Caco-2 (cell line): Measurements from ENCODE around the gene ARMH1. TPM values are rescaled to one million over a fixed set of nuclear protein-coding genes. Genes with fewer than 3 reads are reported as not detected.

Experiments
- BruUV-seq: library from RNA; stranded (reverse); fragments of 400-500 nt; replicated peaks from 2 replicates; lab custom pipeline; 2021; lab: Mats Ljungman, UMichigan
- CTCF ChIA-PET: fragments of 300-600 bp; sonication (Branson Sonifier 250); formaldehyde crosslinking; loops from one replicate; lab custom pipeline; 2022; ENCODE audit warnings: antibody characterized with exemption; lab: Charles Lee
- POLR2A ChIA-PET: fragments of 300-600 bp; sonication (Branson Sonifier 250); formaldehyde crosslinking; loops from one replicate; lab custom pipeline; 2022; ENCODE audit warnings: antibody characterized with exemption; lab: Charles Lee
- DNase-seq, 2 experiments: peaks; one replicate each; pipeline versions ENCODE4 v3.0.0 to v3.0.0-alpha.2; 2020 to 2022
- H3K27me3 ChIP-seq: replicated peaks from 2 replicates; pipeline ENCODE4 v1.6.0; 2011; ENCODE audit warnings: low read length; ENCODE audit not compliant: control insufficient read depth, insufficient read depth
- H3K36me3 ChIP-seq: 2 replicates; pipeline ENCODE4 v1.5.1; 2011; ENCODE audit warnings: low read length; ENCODE audit not compliant: control insufficient read depth, insufficient read depth
- H3K4me1 ChIP-seq: fragments of 250-450 bp; sonication (Bioruptor Pico); 2 replicates; pipeline ENCODE4 v1.5.1; 2020; ENCODE audit warnings: mild to moderate bottlenecking
- H3K4me3 ChIP-seq: 2 replicates; pipeline ENCODE4 v1.5.1; 2011; ENCODE audit warnings: low read depth, mild to moderate bottlenecking, control low read depth, low read length
- H3K9me3 ChIP-seq: fragments of 250-450 bp; sonication (Bioruptor Pico); 2 replicates; pipeline ENCODE4 v1.5.1; 2020; ENCODE audit warnings: mild to moderate bottlenecking, moderate library complexity
- H3K27ac Mint-ChIP-seq: one replicate; pipeline ENCODE4 v1.8.0; 2022; ENCODE audit warnings: mixed read lengths; ENCODE audit not compliant: unreplicated experiment
- H3K27me3 Mint-ChIP-seq: one replicate; pipeline ENCODE4 v1.8.0; 2022; ENCODE audit warnings: mixed read lengths; ENCODE audit not compliant: insufficient read depth, unreplicated experiment
- H3K36me3 Mint-ChIP-seq: one replicate; pipeline ENCODE4 v1.8.0; 2022; ENCODE audit warnings: mild to moderate bottlenecking, mixed read lengths; ENCODE audit not compliant: insufficient read depth, unreplicated experiment
- H3K4me1 Mint-ChIP-seq: one replicate; pipeline ENCODE4 v1.8.0; 2022; ENCODE audit warnings: low read depth, mixed read lengths; ENCODE audit not compliant: unreplicated experiment
- H3K4me3 Mint-ChIP-seq: one replicate; pipeline ENCODE4 v1.8.0; 2022; ENCODE audit warnings: mild to moderate bottlenecking, moderate library complexity, mixed read lengths; ENCODE audit not compliant: unreplicated experiment
- H3K9me3 Mint-ChIP-seq: one replicate; pipeline ENCODE4 v1.8.0; 2022; ENCODE audit warnings: mixed read lengths; ENCODE audit not compliant: unreplicated experiment
- CTCF ChIP-seq, 2 experiments: fragments of 200-600 bp in 1 of 2; IDR thresholded peaks; 1 replicate in 1 of 2; 2 replicates in 1 of 2; pipeline versions ENCODE4 v1.5.1 to v1.8.0; 2011 to 2022; ENCODE audit warnings: antibody characterized with exemption in 1 of 2, control low read depth in 1 of 2, inconsistent platforms in 1 of 2, low read depth in 1 of 2, low read length in 1 of 2, mild to moderate bottlenecking in 1 of 2, moderate library complexity in 1 of 2; ENCODE audit not compliant: insufficient read depth in 1 of 2, severe bottlenecking in 1 of 2, unreplicated experiment in 1 of 2
- intact Hi-C: fragments of 100-400 bp; cut with micrococcal nuclease; formaldehyde crosslinking; loops from one replicate; pipeline ENCODE4 v1.10.0; 2022; ENCODE audit not compliant: unreplicated experiment
- total RNA-seq: library from RNA; stranded (reverse); gene quantifications from 2 replicates; pipeline ENCODE4 v1.2.3, GENCODE V29; 2022

ARMH1 gene
- total RNA-seq, 1 experiment from 2014 or later, result not detected

DNA sequence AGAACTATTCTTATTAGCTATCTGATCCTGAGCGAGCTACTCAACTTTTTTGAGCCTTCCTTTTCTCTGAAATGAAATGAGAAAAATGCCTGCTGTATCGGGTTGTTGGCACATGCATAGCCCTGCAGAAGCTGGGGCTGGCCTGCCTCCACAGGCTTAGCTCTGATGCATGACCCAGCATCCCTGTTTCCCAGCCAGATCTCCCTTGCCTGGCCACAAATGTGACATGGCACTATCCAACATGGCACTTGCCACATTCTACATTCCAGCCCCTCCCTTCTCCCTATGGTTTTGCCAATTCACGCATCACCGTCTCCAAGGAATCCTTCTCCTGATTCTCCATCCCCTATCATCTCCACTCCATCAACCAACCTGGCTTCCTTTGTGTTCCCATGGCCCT is 42.6 kb downstream of the ARMH1 start:
- H3K9me3 Mint-ChIP-seq, result no peaks in the 10 kb centered on the region
- no peaks in the 10 kb centered on the region for H3K27me3 Mint-ChIP-seq
- CTCF ChIA-PET, result interaction anchor here (0.5 to 0.7 kb wide), 2 partner anchors 17 to 66 kb away, joined by 3 to 5 read pairs; no protein-coding TSS in a partner anchor
- Histone ChIP-seq H3K9me3 (no peaks in the 10 kb centered on the region), H3K36me3 (no peaks in the 10 kb centered on the region), H3K4me3 (no peak overlapping the region), H3K4me1 (0 out of 2 replicates have a peak, but pooled peaks cover 6% of the 10 kb centered on the region), H3K27me3 (no peaks in the 10 kb centered on the region)
- intact Hi-C loops, result no loop called here
- DNase-seq, result no peak
- no peak overlapping the region for H3K27ac Mint-ChIP-seq
- BruUV-seq, result no TSS peak
- POLR2A ChIA-PET, result no interaction called here
- no peak for TF ChIP-seq CTCF (IDR thresholded peaks at IDR 0.05; ENCODE audit: insufficient read depth in 1 of 2, low read depth in 1 of 2, low read length in 1 of 2, severe bottlenecking in 1 of 2, unreplicated experiment in 1 of 2)
- H3K4me3 Mint-ChIP-seq, result no peak overlapping the region
- H3K36me3 Mint-ChIP-seq, result peaks cover 12% of the 10 kb centered on the region
- no peaks in the 10 kb centered on the region for H3K4me1 Mint-ChIP-seq

- BruUV-seq, result no TSS peak
- no peak for DNase-seq
- intact Hi-C loops, result no loop called here
- Histone ChIP-seq H3K4me1 (0 out of 2 replicates have a peak, but pooled peaks cover 6% of the 10 kb centered on the region), H3K9me3 (no peaks in the 10 kb centered on the region), H3K4me3 (no peak overlapping the region), H3K36me3 (no peaks in the 10 kb centered on the region), H3K27me3 (no peaks in the 10 kb centered on the region)
- POLR2A ChIA-PET, result no interaction called here
- Mint-ChIP-seq H3K36me3 (peaks cover 12% of the 10 kb centered on the region), H3K27me3 (no peaks in the 10 kb centered on the region), H3K4me3 (no peak overlapping the region), H3K27ac (no peak overlapping the region), H3K4me1 (no peaks in the 10 kb centered on the region), H3K9me3 (no peaks in the 10 kb centered on the region)
- CTCF ChIA-PET, result no interaction called here
- no peak for TF ChIP-seq CTCF (IDR thresholded peaks at IDR 0.05; ENCODE audit: insufficient read depth in 1 of 2, low read depth in 1 of 2, low read length in 1 of 2, severe bottlenecking in 1 of 2, unreplicated experiment in 1 of 2)
Measured at GRCh38 chr1:44717653-44718052, 43.1 kb downstream of the ARMH1 start.

GRCh38 chr1:44718091-44718490 is 43.6 kb downstream of the ARMH1 start:
- ChIA-PET POLR2A (no interaction called here), CTCF (interaction anchor here (0.6 kb wide), 1 partner anchor 80 kb away, joined by 3 read pairs; no protein-coding TSS in a partner anchor)
- 0 out of 2 replicates have a peak, but pooled peaks cover 6% of the 10 kb centered on the region for H3K4me1 ChIP-seq
- intact Hi-C loops, result no loop called here
- no TSS peak for BruUV-seq
- H3K27ac Mint-ChIP-seq, result no peak overlapping the region
- H3K9me3 Mint-ChIP-seq, result no peaks in the 10 kb centered on the region
- H3K36me3 ChIP-seq, result no peaks in the 10 kb centered on the region
- H3K27me3 ChIP-seq, result no peaks in the 10 kb centered on the region
- H3K4me3 Mint-ChIP-seq, result no peak overlapping the region
- H3K36me3 Mint-ChIP-seq, result peaks cover 12% of the 10 kb centered on the region
- H3K27me3 Mint-ChIP-seq, result no peaks in the 10 kb centered on the region
- no peaks in the 10 kb centered on the region for H3K4me1 Mint-ChIP-seq
- no peaks in the 10 kb centered on the region for H3K9me3 ChIP-seq
- no peak for TF ChIP-seq CTCF (IDR thresholded peaks at IDR 0.05; ENCODE audit: insufficient read depth in 1 of 2, low read depth in 1 of 2, low read length in 1 of 2, severe bottlenecking in 1 of 2, unreplicated experiment in 1 of 2)
- H3K4me3 ChIP-seq, result no peak overlapping the region
- DNase-seq, result no peak
